AML-193 (cell line): ENCODE data around the gene MARK3.

Experiments used
- DNase-seq, 2 experiments: peaks; one replicate each; lab custom pipeline; 2025; lab: John Stamatoyannopoulos, UW

The MARK3 gene

GRCh38 chr14:103536693-103537092, 151.5 kb downstream of the MARK3 start:
- DNase-seq = no peak

DNA sequence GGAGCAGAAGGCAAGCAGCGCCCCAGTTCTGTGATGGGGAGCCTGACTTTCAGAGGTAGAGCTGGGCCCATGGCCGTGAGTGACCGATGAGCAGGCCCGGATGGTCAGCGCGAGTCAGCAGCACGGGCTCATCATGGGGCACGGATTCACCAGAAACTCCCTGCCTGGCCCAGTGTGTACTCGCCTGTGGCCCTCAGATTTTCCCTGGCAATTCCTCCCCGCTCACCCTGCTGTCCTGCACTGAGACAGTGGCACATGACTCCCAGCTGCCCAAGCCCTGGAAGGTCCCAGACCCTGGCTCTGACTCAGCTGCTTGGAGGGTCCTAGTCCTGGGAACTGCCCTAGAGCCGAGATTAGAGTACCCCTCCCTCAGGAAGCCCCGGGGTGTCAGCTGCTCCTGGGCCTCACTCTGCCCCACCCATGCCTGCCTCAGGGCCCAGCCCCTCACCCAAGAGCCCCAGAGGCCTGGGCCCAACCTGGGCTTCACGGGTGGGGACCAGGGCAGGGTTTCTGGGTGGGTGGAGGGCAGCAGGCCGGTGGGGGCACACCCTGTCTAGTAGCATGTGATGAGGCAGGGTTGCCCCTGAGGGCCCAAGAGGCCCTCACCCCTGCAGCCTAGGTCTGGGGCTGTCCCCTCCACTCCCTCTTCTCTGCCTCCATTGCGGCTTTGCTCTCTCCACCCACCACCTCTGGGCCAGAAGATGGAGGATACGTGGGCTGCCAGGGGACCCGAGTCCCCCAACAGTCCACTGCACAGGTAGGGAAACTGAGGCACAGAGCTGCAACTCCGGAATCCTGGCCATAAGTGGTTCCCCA, 152.2 kb downstream of the MARK3 start:
- no peak for DNase-seq

GRCh38 chr14:103538291-103539055, 153.3 kb downstream of the MARK3 start:
- no peak for DNase-seq

DNA sequence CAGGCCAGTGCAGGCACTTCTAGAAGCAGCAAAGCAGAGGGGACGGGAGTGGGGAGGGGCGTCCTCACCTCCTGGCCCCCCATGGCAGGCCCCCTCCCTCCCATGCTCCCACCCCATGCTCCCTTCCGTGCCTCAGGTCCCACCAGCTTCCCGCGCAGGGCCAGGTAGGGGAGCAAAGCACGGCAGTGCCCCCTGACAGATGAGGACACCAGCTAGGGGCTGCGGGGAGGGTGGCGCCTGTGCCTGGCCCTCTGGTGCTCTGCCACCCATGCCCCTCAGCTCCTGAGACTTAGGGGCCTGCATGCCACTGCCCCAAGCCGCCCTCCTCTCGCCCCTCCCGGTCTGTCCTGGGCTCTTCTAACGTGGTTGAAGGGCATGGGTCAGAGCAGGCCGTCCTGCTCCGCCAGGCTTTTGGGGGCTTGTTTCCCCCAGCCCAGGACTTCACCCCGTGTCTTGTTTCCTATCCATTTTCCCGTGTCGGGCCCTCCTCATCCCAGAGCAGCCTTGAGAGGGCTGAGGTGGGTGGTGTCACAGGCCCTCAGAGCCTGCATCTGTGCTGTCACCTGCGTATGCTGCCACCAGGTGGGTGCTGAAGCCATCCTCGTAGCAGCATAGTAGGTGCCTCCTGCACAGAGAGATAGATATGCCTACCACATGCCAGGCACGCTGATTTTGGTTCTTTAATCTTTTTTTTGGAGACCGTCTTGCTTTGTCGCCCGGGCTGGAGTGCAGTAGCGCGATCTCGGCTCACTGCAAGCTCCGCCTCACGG, 154.0 kb downstream of the MARK3 start:
- no peak for DNase-seq

GRCh38 chr14:103540821-103541708, 155.8 kb downstream of the MARK3 start:
- no peak for DNase-seq

DNA sequence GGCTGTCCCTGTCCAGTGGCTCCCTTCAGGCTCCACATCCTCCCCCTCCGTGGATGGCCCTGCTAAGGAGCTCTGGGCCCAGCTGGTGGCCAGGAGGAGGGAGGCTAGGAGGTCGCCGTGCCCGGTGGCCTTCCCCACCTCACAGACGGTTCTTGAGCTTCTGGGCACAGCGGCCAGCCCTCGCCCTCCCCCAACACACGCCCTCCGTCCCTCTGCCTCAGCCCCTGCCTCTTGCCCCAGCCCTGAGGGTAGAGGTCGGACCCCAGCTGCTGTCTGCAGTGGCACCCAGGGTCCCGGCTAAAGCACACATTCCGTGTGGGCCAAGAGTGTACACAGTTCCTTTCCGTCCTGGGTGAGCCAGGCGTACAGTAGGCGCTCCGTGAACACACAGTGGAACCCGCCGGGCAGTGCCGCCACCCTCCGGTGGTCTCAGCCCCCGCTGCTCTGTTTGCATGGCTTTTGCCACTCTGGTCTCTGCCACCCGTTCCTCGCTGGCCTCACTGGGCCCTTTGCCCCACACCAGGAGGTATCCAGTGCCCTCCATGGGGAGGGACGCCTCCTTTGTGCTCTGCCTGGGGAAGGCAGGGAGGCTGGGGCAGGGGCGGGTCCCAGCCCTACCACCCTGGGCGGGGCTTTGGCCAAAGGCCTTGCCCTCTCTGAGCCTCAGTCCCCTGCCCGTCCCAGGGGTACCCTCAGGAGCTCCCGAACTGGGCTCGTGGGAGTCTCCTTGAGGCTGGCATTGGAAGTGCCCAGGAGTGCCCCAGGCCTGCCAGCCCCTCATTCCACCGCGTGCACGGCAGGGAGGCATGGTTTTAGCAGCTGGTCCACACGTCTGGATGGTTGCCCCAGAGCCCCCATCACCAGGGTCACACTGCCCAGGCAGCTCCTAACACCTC, 156.7 kb downstream of the MARK3 start:
- DNase-seq = no peak

GRCh38 chr14:103542605-103543088, 157.4 kb downstream of the MARK3 start:
- no peak for DNase-seq

GRCh38 chr14:103543140-103543539, 157.9 kb downstream of the MARK3 start:
- no peak for DNase-seq

DNA sequence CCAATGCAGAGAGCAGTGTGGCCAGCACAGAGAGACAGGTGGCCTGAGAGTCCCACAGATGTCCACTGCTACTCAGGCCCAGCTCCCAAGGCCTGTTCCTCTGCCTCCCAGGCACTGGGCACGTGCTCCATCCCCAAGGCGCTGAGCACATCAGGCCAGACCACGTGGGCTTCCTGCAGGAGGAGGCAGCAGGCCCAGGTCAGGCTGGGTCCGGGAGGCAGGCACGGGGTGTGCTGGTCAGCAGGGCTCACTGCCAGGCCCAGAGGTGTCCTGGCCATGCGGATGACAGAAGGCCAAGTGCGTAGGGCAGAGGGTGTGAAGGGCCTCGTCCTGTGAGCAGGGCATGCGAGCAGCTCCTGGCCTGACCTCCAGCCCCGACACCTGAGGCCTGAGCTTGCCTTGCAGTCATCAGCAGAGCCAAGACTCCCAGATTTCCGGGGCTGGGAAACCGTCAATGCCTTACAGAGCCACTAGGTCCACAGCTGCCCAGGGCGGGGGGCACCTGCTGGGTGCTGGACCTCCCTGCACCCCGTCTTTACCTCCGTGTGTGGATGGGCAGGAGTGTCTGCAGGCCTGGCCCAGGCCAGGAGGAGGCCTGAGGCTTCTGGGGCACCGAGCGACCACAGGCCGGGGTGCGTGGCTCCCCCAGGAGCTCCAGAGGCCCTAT, 158.6 kb downstream of the MARK3 start:
- DNase-seq = no peak

DNA sequence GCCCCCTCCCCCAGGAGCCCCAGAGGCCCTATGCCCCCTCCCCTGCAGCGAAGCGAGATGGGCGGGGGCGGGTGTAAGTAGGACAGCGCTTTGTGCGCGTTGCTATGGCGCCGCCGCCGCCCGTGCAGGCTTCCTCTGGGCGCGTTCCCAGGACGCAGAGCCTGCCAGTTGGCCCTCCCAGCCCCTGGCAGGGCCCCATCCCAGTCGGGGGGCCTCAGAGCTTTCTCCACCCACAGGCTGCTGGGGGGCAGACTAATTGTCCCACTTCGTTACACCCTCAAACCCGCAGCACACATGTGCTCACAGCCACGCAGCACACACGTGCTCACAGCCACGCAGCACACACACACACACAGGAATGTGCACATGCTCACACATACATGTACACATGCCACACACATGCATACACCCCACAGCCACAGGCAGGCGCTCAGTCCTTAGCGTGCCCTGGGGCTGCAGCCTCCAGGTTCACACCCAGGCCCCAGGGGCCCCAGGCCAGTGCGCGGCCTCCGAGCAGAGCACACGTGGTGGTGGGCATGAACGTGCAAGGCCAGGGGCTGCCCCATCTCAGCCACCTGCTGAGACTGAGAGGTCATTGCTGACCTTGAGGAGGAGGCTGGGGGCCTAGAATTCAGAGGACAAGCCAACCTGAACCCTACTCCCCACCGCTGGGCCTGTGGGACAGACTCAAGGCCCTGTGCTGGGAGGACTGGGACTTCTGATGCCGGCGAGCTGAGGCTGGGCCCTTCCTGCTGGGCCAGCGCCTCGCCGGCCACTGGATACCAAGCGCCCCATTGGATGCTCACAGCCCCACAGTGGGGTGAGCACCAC, 159.4 kb downstream of the MARK3 start:
- DNase-seq = no peak

- no peak for DNase-seq
Measured at GRCh38 chr14:103545219-103545914, 160.2 kb downstream of the MARK3 start.

GRCh38 chr14:103545915-103546651, 160.9 kb downstream of the MARK3 start:
- DNase-seq = no peak

GRCh38 chr14:103546652-103547454, 161.6 kb downstream of the MARK3 start:
- DNase-seq = peak in 1 of 2 experiments; percentile 35

- no peak for DNase-seq
Measured at GRCh38 chr14:103547455-103547940, 162.3 kb downstream of the MARK3 start.

GRCh38 chr14:103547941-103548462, 162.8 kb downstream of the MARK3 start:
- DNase-seq = no peak
